NCI-H2107 (cell line): ENCODE measurements around the gene NOTCH2.

Experiments
- DNase-seq: peaks from one replicate; lab custom pipeline; 2025; lab: John Stamatoyannopoulos, UW

The NOTCH2 gene

GRCh38 chr1:119874186-119874585 lies 195.3 kb downstream of the NOTCH2 start:
- DNase-seq: no peak

GRCh38 chr1:119873135-119874015 lies 196.1 kb downstream of the NOTCH2 start:
- DNase-seq: no peak

GRCh38 chr1:119871881-119872280 lies 197.6 kb downstream of the NOTCH2 start:
- DNase-seq: no peak

GRCh38 chr1:119870917-119871596 lies 198.4 kb downstream of the NOTCH2 start:
- peak; percentile 66 for DNase-seq

- DNase-seq: no peak
Observed at GRCh38 chr1:119869995-119870394, 199.5 kb downstream of the NOTCH2 start.

- no peak for DNase-seq
Observed at GRCh38 chr1:119868176-119868575, 201.3 kb downstream of the NOTCH2 start.

- DNase-seq: no peak
Observed at GRCh38 chr1:119866451-119866850, 203.0 kb downstream of the NOTCH2 start.

GRCh38 chr1:119865627-119866026 lies 203.8 kb downstream of the NOTCH2 start:
- no peak for DNase-seq

GRCh38 chr1:119862276-119862675 lies 207.2 kb downstream of the NOTCH2 start:
- no peak for DNase-seq
